Measurements from ENCODE around the gene PACS1.

Gene PACS1

GRCh38 chr11:66230978-66231377 is 160.9 kb downstream of the PACS1 start:
- in situ Hi-C loops (cut with MboI; ENCODE audit: low sequenced_read_pairs, unreplicated experiment), result no loop called here
- TF ChIP-seq, protein P1, sequence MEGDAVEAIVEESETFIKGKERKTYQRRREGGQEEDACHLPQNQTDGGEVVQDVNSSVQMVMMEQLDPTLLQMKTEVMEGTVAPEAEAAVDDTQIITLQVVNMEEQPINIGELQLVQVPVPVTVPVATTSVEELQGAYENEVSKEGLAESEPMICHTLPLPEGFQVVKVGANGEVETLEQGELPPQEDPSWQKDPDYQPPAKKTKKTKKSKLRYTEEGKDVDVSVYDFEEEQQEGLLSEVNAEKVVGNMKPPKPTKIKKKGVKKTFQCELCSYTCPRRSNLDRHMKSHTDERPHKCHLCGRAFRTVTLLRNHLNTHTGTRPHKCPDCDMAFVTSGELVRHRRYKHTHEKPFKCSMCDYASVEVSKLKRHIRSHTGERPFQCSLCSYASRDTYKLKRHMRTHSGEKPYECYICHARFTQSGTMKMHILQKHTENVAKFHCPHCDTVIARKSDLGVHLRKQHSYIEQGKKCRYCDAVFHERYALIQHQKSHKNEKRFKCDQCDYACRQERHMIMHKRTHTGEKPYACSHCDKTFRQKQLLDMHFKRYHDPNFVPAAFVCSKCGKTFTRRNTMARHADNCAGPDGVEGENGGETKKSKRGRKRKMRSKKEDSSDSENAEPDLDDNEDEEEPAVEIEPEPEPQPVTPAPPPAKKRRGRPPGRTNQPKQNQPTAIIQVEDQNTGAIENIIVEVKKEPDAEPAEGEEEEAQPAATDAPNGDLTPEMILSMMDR (IDR thresholded peaks at IDR 0.05; ENCODE audit: borderline replicate concordance, control extremely low read depth, extremely low read depth, insufficient read depth, missing control alignments), result no peak
- DNase-seq (ENCODE audit: low spot score), result no peak

DNA sequence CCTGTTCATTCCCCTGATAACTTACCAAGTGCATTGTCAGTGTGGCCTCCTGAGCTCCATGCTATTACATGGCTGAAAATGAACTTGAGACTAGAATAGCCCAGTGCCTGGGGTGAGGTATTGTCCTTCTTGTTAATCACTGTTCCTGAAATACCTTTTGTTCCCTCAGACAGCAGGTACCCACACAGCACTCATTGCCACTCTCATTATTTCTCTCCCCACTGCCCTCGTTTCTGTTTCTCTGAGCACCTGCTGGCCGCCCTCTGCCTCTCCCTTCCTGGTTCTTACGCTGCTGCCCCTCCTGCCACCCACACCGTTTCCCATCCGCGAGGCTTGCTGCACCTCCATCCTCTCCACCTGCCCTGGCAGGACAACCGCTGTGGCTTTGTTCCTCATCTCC is 161.5 kb downstream of the PACS1 start:
- DNase-seq (ENCODE audit: low spot score), result no peak
- in situ Hi-C loops (cut with MboI; ENCODE audit: low sequenced_read_pairs, unreplicated experiment), result no loop called here
- TF ChIP-seq, protein P1 (IDR thresholded peaks at IDR 0.05; ENCODE audit: borderline replicate concordance, control extremely low read depth, extremely low read depth, insufficient read depth, missing control alignments), result no peak

GRCh38 chr11:66232769-66233168 is 162.7 kb downstream of the PACS1 start:
- no peak for DNase-seq (ENCODE audit: low spot score)
- in situ Hi-C loops (cut with MboI; ENCODE audit: low sequenced_read_pairs, unreplicated experiment), result no loop called here
- TF ChIP-seq, protein P1 (IDR thresholded peaks at IDR 0.05; ENCODE audit: borderline replicate concordance, control extremely low read depth, extremely low read depth, insufficient read depth, missing control alignments), result no peak

GRCh38 chr11:66233301-66233700 is 163.2 kb downstream of the PACS1 start:
- TF ChIP-seq, protein P1 (IDR thresholded peaks at IDR 0.05; ENCODE audit: borderline replicate concordance, control extremely low read depth, extremely low read depth, insufficient read depth, missing control alignments), result no peak
- no peak for DNase-seq (ENCODE audit: low spot score)
- in situ Hi-C loops (cut with MboI; ENCODE audit: low sequenced_read_pairs, unreplicated experiment), result no loop called here

DNA sequence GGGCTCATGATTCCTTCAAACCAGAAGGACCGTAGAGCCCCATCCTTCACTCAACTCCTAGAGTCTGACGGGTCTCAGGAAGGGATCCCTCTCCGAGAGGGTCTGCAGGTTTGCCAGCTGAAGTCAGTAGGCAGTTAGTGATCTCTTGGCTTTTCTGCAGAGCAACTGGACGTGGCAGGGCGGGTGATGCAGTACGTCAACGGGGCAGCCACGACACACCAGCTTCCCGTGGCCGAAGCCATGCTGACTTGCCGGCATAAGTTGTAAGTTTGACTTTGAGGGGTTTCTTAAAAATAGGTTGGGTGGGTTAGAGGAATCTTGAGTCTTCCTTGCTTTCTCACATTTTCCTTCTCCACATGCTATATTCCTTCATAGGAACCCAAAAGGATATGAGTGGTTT is 165.1 kb downstream of the PACS1 start:
- TF ChIP-seq, protein P1 (IDR thresholded peaks at IDR 0.05; ENCODE audit: borderline replicate concordance, control extremely low read depth, extremely low read depth, insufficient read depth, missing control alignments), result no peak
- DNase-seq (ENCODE audit: low spot score), result no peak
- in situ Hi-C loops (cut with MboI; ENCODE audit: low sequenced_read_pairs, unreplicated experiment), result no loop called here

GRCh38 chr11:66237867-66238266 is 167.8 kb downstream of the PACS1 start:
- in situ Hi-C loops (cut with MboI; ENCODE audit: low sequenced_read_pairs, unreplicated experiment), result no loop called here
- TF ChIP-seq, protein P1 (IDR thresholded peaks at IDR 0.05; ENCODE audit: borderline replicate concordance, control extremely low read depth, extremely low read depth, insufficient read depth, missing control alignments), result no peak
- DNase-seq (ENCODE audit: low spot score), result no peak

Measured in GM13976 (cell line).